Activated CD8-positive, alpha-beta T cell treated with anti-CD3 and anti-CD28 coated beads for 36 hours (primary cell): Measurements from ENCODE around the gene HSPG2. TPM values are rescaled to one million over a fixed set of nuclear protein-coding genes. Genes with fewer than 3 reads are reported as not detected.

Experiments used
- ATAC-seq: fragments of 200-7000 bp; cut with Tn5 transposase; one replicate; pipeline ENCODE4 v1.10.0; 2021; ENCODE audit warnings: mild to moderate bottlenecking, moderate library complexity
- CTCF ChIA-PET: fragments of 350-600 bp; sonication (Branson Sonifier 250); formaldehyde crosslinking; loops from one replicate; lab custom pipeline; 2021; ENCODE audit warnings: antibody characterized with exemption; lab: Charles Lee
- POLR2A ChIA-PET: fragments of 350-600 bp; sonication (Branson Sonifier 250); formaldehyde crosslinking; loops from one replicate; lab custom pipeline; 2021; ENCODE audit warnings: antibody characterized with exemption; lab: Charles Lee
- DNase-seq: peaks from one replicate; pipeline ENCODE4 v3.0.0-alpha.2; 2020
- H3K27ac Mint-ChIP-seq: one replicate; pipeline ENCODE4 v1.8.0; 2021; ENCODE audit warnings: mild to moderate bottlenecking, mixed read lengths
- H3K27me3 Mint-ChIP-seq: one replicate; pipeline ENCODE4 v1.8.0; 2021; ENCODE audit warnings: mixed read lengths
- H3K36me3 Mint-ChIP-seq: one replicate; pipeline ENCODE4 v1.8.0; 2021; ENCODE audit warnings: low read depth, mixed read lengths
- H3K4me1 Mint-ChIP-seq: one replicate; pipeline ENCODE4 v1.8.0; 2021; ENCODE audit warnings: low read depth, mixed read lengths
- H3K4me3 Mint-ChIP-seq: one replicate; pipeline ENCODE4 v1.8.0; 2021; ENCODE audit warnings: mild to moderate bottlenecking, moderate library complexity, mixed read lengths
- H3K9me3 Mint-ChIP-seq: one replicate; pipeline ENCODE4 v1.8.0; 2021; ENCODE audit warnings: mixed read lengths
- intact Hi-C: fragments of 100-400 bp; cut with micrococcal nuclease; formaldehyde crosslinking; loops from one replicate; pipeline ENCODE4 v1.10.0; 2022
- total RNA-seq, 2 experiments: library from RNA; stranded (reverse); gene quantifications; one replicate each; pipeline ENCODE4 v1.2.3, GENCODE V29; 2021
- TF ChIP-seq, protein P1 (sequence below): fragments of 200-600 bp; IDR thresholded peaks from one replicate; pipeline ENCODE4 v1.8.0; 2022; ENCODE audit warnings: antibody characterized with exemption, mild to moderate bottlenecking

The HSPG2 gene
- total RNA-seq, 2 experiments from 2014 or later = 52.1 to 59.0 TPM

DNA sequence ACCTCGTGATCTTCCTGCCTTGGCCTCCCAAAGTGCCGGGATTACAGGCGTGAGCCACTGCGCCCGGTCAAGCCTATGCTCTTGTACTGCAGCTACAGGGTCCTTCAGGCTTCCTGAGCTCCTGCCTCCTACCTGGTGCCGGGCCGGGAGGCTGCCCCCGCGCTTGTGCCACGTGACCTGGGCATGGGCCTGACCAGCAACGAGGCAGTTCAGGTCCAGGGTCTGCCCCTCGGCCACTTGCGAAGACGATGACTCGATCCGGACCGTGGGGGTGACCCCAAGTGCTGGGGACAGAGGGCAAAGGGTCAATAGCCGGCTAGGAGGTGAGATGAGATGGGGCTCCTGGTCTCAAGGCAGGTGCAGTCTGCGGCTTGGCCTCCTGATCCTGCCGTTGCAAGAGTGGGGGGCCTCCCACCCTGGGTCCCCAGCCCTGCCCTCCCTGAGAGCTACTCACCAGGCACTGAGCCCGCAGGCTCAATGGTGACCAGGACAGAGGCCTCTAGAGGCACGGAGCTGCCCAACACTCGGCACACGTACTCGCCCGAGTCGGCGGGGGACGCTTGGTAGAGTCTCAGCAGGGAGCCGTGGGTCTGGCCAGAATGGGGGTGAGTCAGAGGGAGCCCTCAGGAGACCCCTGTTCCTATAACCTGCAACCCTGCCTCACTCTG lies 87.1 kb downstream of the HSPG2 start:
- no peaks in the 10 kb centered on the region for H3K4me1 Mint-ChIP-seq
- ChIA-PET CTCF (no interaction called here), POLR2A (no interaction called here)
- intact Hi-C loops = no loop called here
- H3K4me3 Mint-ChIP-seq = no peak overlapping the region
- no peaks in the 10 kb centered on the region for H3K9me3 Mint-ChIP-seq
- H3K27ac Mint-ChIP-seq = no peak overlapping the region
- DNase-seq (no peak), ATAC-seq (no peak)
- H3K27me3 Mint-ChIP-seq = no peaks in the 10 kb centered on the region
- TF ChIP-seq, protein P1, sequence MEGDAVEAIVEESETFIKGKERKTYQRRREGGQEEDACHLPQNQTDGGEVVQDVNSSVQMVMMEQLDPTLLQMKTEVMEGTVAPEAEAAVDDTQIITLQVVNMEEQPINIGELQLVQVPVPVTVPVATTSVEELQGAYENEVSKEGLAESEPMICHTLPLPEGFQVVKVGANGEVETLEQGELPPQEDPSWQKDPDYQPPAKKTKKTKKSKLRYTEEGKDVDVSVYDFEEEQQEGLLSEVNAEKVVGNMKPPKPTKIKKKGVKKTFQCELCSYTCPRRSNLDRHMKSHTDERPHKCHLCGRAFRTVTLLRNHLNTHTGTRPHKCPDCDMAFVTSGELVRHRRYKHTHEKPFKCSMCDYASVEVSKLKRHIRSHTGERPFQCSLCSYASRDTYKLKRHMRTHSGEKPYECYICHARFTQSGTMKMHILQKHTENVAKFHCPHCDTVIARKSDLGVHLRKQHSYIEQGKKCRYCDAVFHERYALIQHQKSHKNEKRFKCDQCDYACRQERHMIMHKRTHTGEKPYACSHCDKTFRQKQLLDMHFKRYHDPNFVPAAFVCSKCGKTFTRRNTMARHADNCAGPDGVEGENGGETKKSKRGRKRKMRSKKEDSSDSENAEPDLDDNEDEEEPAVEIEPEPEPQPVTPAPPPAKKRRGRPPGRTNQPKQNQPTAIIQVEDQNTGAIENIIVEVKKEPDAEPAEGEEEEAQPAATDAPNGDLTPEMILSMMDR = no peak
- no peaks in the 10 kb centered on the region for H3K36me3 Mint-ChIP-seq

DNA sequence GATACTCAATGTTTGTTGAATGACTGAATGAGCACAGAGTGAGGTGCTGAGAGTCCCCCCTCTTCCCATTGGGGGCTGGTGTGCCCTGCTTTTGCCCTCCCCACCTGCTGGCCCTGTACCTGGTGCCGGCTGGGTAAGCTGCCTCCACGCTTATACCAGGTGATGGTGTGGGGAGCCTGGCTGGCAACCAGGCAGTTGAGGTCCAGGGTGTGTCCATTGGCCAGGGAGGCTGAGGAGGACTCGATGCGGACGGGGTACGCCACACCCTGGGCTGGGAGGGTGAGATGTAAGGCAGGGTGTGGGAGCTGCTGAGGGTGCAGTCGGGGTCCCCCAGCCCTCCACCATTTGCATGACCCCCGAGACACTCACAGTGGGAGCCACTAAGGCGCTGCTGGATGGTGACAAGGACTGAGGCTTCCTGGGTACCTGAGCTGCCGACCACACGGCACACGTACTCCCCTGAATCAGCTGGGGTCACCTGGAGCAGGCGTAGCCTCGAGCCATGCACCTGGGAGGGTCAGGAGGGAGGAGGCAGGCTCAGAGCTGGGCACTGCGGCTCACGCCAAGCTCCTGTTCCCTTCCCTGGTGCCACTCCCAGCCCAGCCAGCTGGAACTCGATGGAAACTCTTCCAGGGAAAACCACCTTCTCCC lies 88.5 kb downstream of the HSPG2 start:
- intact Hi-C loops = no loop called here
- POLR2A ChIA-PET = no interaction called here
- no peaks in the 10 kb centered on the region for H3K36me3 Mint-ChIP-seq
- H3K27me3 Mint-ChIP-seq = no peaks in the 10 kb centered on the region
- no peak for ATAC-seq
- TF ChIP-seq, protein P1 = no peak
- no peaks in the 10 kb centered on the region for H3K9me3 Mint-ChIP-seq
- H3K4me3 Mint-ChIP-seq = no peak overlapping the region
- H3K4me1 Mint-ChIP-seq = no peaks in the 10 kb centered on the region
- H3K27ac Mint-ChIP-seq = no peak overlapping the region
- no peak for DNase-seq
- CTCF ChIA-PET = no interaction called here

DNA sequence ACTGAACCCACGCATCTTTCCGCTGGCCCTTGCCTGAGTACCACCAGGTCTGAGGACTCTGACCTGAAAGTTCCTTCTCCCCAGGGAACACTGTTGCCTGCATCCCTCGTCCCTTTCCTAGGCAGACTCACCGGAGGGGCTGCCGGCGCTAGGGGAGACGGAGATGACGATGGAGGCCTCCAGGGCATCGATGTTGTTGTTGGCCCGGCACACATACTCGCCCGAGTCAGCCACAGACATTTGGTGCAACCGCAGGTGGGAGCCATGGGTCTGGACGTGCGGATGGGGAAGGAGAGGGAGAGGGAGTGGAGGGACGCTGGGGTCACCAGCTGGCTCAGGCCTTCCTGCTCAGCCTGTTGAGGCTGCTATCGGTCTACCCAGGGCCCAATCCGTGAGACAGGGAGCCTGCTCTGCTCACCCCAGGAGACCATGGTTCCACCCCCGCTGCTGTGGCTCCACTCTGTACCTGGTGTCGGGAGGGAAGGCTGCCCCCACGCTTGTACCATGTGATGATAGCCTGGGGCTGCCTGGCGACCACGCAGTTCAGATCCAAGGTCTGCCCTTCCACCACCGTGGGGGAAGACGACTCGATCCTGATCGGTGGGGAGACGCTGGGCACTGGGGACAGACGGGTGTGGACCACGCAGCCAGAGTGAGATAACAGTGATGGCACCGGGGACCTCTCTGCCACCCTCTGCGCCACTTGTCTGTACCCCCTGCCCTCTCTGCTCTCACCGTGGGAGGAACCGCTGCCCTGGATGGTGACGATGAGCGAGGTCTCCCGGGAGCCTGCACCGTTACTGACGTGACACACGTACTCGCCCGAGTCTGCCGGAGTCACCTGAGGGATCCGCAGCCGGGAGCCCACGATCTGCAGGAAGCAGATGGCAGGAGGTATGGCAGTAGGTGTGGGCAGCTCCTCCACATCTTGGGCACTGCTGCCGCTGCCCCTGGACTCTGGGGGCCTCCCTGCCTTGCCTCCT lies 89.6 kb downstream of the HSPG2 start:
- ChIA-PET POLR2A (no interaction called here), CTCF (no interaction called here)
- intact Hi-C loops = no loop called here
- no peak for ATAC-seq
- H3K4me1 Mint-ChIP-seq = no peaks in the 10 kb centered on the region
- no peak overlapping the region for H3K27ac Mint-ChIP-seq
- DNase-seq = no peak
- H3K4me3 Mint-ChIP-seq = no peak overlapping the region
- no peaks in the 10 kb centered on the region for H3K27me3 Mint-ChIP-seq
- H3K9me3 Mint-ChIP-seq = no peaks in the 10 kb centered on the region
- H3K36me3 Mint-ChIP-seq = no peaks in the 10 kb centered on the region
- TF ChIP-seq, protein P1 = no peak

DNA sequence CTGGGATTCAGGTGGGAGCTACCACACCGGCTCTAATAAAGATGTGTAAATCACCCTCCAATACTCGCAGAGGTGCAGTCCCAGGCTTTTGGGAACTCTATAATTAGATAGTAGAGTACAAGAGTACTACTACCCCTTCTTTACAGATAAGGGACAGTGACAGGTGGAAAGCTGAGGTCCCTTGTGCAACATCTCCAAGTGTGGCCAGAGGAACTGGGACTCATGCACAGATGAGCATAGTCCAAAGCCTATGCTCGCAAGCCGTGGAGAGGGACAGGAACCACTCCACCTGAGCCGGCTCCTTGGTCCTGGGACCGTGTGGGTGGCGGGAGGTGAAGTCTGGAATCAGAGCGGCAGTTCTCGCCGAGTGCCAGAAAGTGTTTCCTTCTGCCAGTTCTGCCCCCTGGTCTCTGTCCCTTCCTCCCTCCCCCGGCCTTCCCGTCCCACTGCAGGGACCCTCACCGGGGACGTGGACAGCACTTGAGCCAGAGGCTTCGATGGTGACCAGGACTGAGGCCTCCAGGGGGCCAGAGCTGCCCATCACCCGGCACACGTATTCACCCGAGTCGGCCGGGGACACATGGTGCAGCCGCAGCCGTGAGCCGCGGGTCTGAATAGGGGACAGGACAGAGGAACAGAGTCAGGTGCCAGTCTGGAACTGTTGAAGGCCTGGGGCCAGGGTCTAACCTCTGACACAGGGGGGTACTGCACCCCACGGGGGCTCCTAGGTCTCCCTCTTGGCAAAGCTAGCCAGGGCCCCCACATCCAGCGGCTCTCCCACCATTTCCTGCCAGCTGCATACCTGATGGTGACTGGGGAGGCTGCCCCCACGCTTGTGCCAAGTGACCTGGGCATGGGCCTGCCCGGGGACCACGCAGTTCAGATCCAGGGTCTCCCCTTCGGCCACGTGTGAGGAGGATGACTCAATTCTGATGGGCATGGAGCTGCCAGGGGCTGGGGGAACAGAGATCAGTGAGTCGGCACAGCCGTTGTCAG lies 91.2 kb downstream of the HSPG2 start:
- Mint-ChIP-seq H3K27me3 (no peaks in the 10 kb centered on the region), H3K36me3 (no peaks in the 10 kb centered on the region), H3K9me3 (no peaks in the 10 kb centered on the region), H3K27ac (no peak overlapping the region), H3K4me1 (no peaks in the 10 kb centered on the region), H3K4me3 (no peak overlapping the region)
- POLR2A ChIA-PET = no interaction called here
- TF ChIP-seq, protein P1 = no peak
- intact Hi-C loops = no loop called here
- ATAC-seq (no peak), DNase-seq (no peak)
- CTCF ChIA-PET = no interaction called here
